HS-27A (cell line): ENCODE measurements around the gene WSB1.
"Not testable (repeated sequence)": the region's sequence is repeated elsewhere in the genome, so short reads cannot be mapped to it uniquely, and the experiment has no call there.

Source experiments
- DNase-seq: peaks from one replicate; pipeline ENCODE4 v3.0.0-alpha.2; 2012; ENCODE audit warnings: low read depth, missing footprints

Gene WSB1

GRCh38 chr17:27279132-27279531 is 14.8 kb upstream of the WSB1 start:
- DNase-seq: not testable (repeated sequence)

- no peak for DNase-seq
These were observed 13.4 kb upstream of the WSB1 start for GRCh38 chr17:27280527-27280926.

GRCh38 chr17:27281438-27281837 is 12.5 kb upstream of the WSB1 start:
- no peak for DNase-seq

GRCh38 chr17:27282054-27282551 is 11.8 kb upstream of the WSB1 start:
- DNase-seq: no peak

- DNase-seq: no peak
These were observed 10.9 kb upstream of the WSB1 start for GRCh38 chr17:27283060-27283459.

GRCh38 chr17:27283751-27284150 is 10.2 kb upstream of the WSB1 start:
- no peak for DNase-seq

GRCh38 chr17:27284811-27285415 is 9.0 kb upstream of the WSB1 start:
- DNase-seq: no peak

- DNase-seq: no peak
These were observed 8.4 kb upstream of the WSB1 start for GRCh38 chr17:27285516-27285915.

GRCh38 chr17:27288183-27288582 is 5.7 kb upstream of the WSB1 start:
- DNase-seq: no peak

GRCh38 chr17:27289856-27290255 is 4.1 kb upstream of the WSB1 start:
- no peak for DNase-seq

- DNase-seq: no peak
These were observed 2.9 kb upstream of the WSB1 start for GRCh38 chr17:27290916-27291598.

- no peak for DNase-seq
These were observed 486 bp upstream of the WSB1 start for GRCh38 chr17:27293359-27293897.

- peak; percentile 17 for DNase-seq
These were observed 1.0 kb downstream of the WSB1 start for GRCh38 chr17:27294689-27295630.

- DNase-seq: no peak
These were observed 2.0 kb downstream of the WSB1 start for GRCh38 chr17:27295945-27296344.

- no peak for DNase-seq
These were observed 2.6 kb downstream of the WSB1 start for GRCh38 chr17:27296428-27296979.

- DNase-seq: no peak
These were observed 5.6 kb downstream of the WSB1 start for GRCh38 chr17:27299384-27300049.

GRCh38 chr17:27303734-27304133 is 9.8 kb downstream of the WSB1 start:
- no peak for DNase-seq

- no peak for DNase-seq
These were observed 12.4 kb downstream of the WSB1 start for GRCh38 chr17:27306276-27306835.

- DNase-seq: no peak
These were observed 16.7 kb downstream of the WSB1 start for GRCh38 chr17:27310565-27311110.

GRCh38 chr17:27313301-27313700 is 19.4 kb downstream of the WSB1 start:
- DNase-seq: no peak

GRCh38 chr17:27315322-27315721 is 21.4 kb downstream of the WSB1 start:
- no peak for DNase-seq
